Natural killer cell (primary cell): Measurements from ENCODE around the gene FGD2. TPM values are rescaled to one million over a fixed set of nuclear protein-coding genes. Genes with fewer than 3 reads are reported as not detected.

Experiments
- ATAC-seq, 3 donors: fragments of 150-1000 bp in 2 of 3; fragments of 200-7000 bp in 1 of 3; cut with Tn5 transposase; 1 replicate in 1 of 3; 2 replicates in 2 of 3; pipeline ENCODE4 v1.10.0; 2021; ENCODE audit warnings: mild to moderate bottlenecking in 2 of 3, moderate library complexity in 2 of 3
- DNase-seq, 2 donors: peaks; one replicate each; pipeline versions ENCODE4 v3.0.0 to v3.0.0-alpha.2; 2013 to 2021; ENCODE audit warnings: mixed read lengths in 1 of 2
- H3K27ac ChIP-seq: one replicate; pipeline ENCODE4 v1.5.1; 2013; ENCODE audit warnings: mild to moderate bottlenecking, low read length
- H3K27me3 ChIP-seq: one replicate; pipeline ENCODE4 v1.6.1; 2013; ENCODE audit warnings: low read length; ENCODE audit not compliant: control insufficient read depth, insufficient read depth
- H3K36me3 ChIP-seq: one replicate; pipeline ENCODE4 v1.6.1; 2013; ENCODE audit warnings: low read length; ENCODE audit not compliant: control insufficient read depth, insufficient read depth
- H3K4me1 ChIP-seq: one replicate; pipeline ENCODE4 v1.6.1; 2013; ENCODE audit warnings: low read length; ENCODE audit not compliant: control insufficient read depth, insufficient read depth
- H3K4me3 ChIP-seq: one replicate; pipeline ENCODE4 v1.5.1; 2013; ENCODE audit warnings: low read length
- H3K9me3 ChIP-seq: one replicate; pipeline ENCODE4 v1.6.1; 2013; ENCODE audit warnings: low read length; ENCODE audit not compliant: control insufficient read depth, insufficient read depth
- H3K27ac Mint-ChIP-seq, 2 donors: one replicate each; pipeline ENCODE4 v1.8.0; 2022; ENCODE audit warnings: mild to moderate bottlenecking in 2 of 2, mixed read lengths in 2 of 2, moderate library complexity in 1 of 2
- H3K27me3 Mint-ChIP-seq, 2 donors: one replicate each; pipeline ENCODE4 v1.8.0; 2022; ENCODE audit warnings: low read depth in 2 of 2, mixed read lengths in 2 of 2
- H3K36me3 Mint-ChIP-seq: one replicate; pipeline ENCODE4 v1.8.0; 2022; ENCODE audit warnings: mixed read lengths
- H3K4me1 Mint-ChIP-seq, 2 donors: one replicate each; pipeline ENCODE4 v1.8.0; 2022; ENCODE audit warnings: mixed read lengths in 2 of 2
- H3K4me3 Mint-ChIP-seq: one replicate; pipeline ENCODE4 v1.8.0; 2022; ENCODE audit warnings: mild to moderate bottlenecking, moderate library complexity, mixed read lengths
- H3K9me3 Mint-ChIP-seq, 2 donors: one replicate each; pipeline ENCODE4 v1.8.0; 2022; ENCODE audit warnings: mixed read lengths in 2 of 2
- WGBS: methylation state at CpG from one replicate; pipeline ENCODE4 v1.1.7; 2013; ENCODE audit warnings: missing lambda C conversion rate; ENCODE audit not compliant: insufficient coverage; 5-methylcytosine and 5-hydroxymethylcytosine counted together
- intact Hi-C: fragments of 100-400 bp; cut with micrococcal nuclease; formaldehyde crosslinking; loops from one replicate; pipeline ENCODE4 v1.14.2; 2022
- total RNA-seq, 4 donors: library from RNA; stranded (reverse); fragments of 120-200 nt in 1 of 4; gene quantifications; one replicate each; pipeline versions ENCODE4 v1.2.3 to v1.2.4, GENCODE V29; 2013 to 2022
- TF ChIP-seq, protein P1 (sequence below): fragments of 200-600 bp; IDR thresholded peaks from one replicate; pipeline ENCODE4 v1.8.0; 2022; ENCODE audit warnings: antibody characterized with exemption

The FGD2 gene
- total RNA-seq, 3 donors from 2014 or later (not counting 1 experiment from before 2014, with no cell fraction given) = 6.3 to 22.3 (median 14.1) TPM

DNA sequence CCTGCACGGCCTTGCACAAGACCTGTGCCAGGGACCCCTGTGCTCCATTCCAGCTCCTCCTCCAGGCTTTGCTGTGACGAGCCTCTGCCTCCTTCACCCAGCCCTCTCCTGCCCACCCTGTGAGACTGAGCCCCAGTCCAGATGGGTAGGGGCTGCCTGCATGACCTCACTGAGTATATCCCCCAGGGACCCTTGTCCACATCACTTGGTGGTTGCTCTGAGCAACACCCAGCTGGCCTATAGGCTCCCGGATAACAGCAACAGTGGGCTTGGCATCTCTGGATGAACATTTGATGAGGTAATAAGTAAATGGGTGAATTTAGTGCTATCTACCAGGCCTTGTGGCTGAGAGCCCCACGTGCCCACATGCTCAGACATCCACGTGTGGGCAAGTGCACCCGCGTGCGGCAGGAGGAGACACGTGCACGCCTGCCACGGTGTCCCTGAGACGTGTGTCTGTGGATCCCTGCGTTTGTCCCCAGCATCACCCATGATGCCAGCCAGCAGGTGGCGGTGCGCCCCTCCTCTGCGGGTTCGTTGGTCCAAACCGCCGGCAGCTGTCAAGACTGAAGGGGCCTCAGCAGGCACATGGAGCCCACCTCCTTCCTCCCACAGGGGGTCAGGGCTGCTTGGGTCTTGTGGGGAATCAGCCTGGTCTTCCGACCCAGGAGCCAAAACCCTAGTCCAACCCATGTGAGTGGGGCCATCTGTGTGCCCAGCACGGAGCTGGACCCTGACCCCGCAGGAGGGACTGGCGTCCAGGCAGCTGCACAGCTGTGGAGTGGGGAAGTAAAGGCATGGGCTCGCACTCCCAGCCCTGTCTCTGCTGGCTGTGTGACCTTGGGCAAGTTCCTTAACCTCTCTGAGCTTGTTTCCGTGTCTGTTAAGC, 45.9 kb downstream of the FGD2 start:
- Histone ChIP-seq H3K27me3 (no peaks in the 10 kb centered on the region), H3K9me3 (no peaks in the 10 kb centered on the region), H3K36me3 (no peaks in the 10 kb centered on the region), H3K27ac (peak overlapping the region; percentile 99), H3K4me1 (peaks cover 61% of the 10 kb centered on the region), H3K4me3 (no peak overlapping the region)
- intact Hi-C loops = loop anchor here (1.0 to 2.0 kb wide), 5 partner anchors 22 to 157 kb away; no protein-coding TSS in a partner anchor
- ATAC-seq = peak; percentile 53 to 80 (median 73)
- H3K36me3 Mint-ChIP-seq = no peaks in the 10 kb centered on the region
- 20% methylated on average over 25 of the region's 25 CpGs for WGBS
- H3K9me3 Mint-ChIP-seq = no peaks in the 10 kb centered on the region
- TF ChIP-seq, protein P1, sequence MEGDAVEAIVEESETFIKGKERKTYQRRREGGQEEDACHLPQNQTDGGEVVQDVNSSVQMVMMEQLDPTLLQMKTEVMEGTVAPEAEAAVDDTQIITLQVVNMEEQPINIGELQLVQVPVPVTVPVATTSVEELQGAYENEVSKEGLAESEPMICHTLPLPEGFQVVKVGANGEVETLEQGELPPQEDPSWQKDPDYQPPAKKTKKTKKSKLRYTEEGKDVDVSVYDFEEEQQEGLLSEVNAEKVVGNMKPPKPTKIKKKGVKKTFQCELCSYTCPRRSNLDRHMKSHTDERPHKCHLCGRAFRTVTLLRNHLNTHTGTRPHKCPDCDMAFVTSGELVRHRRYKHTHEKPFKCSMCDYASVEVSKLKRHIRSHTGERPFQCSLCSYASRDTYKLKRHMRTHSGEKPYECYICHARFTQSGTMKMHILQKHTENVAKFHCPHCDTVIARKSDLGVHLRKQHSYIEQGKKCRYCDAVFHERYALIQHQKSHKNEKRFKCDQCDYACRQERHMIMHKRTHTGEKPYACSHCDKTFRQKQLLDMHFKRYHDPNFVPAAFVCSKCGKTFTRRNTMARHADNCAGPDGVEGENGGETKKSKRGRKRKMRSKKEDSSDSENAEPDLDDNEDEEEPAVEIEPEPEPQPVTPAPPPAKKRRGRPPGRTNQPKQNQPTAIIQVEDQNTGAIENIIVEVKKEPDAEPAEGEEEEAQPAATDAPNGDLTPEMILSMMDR = peak; percentile 85
- DNase-seq = peak; percentile 88 to 94
- H3K4me3 Mint-ChIP-seq = peak overlapping the region; percentile 84
- H3K27me3 Mint-ChIP-seq = no peaks in the 10 kb centered on the region
- peaks cover 60 to 63% of the 10 kb centered on the region in 2 donors for H3K4me1 Mint-ChIP-seq
- peak overlapping the region; percentile 99 to 100 for H3K27ac Mint-ChIP-seq

DNA sequence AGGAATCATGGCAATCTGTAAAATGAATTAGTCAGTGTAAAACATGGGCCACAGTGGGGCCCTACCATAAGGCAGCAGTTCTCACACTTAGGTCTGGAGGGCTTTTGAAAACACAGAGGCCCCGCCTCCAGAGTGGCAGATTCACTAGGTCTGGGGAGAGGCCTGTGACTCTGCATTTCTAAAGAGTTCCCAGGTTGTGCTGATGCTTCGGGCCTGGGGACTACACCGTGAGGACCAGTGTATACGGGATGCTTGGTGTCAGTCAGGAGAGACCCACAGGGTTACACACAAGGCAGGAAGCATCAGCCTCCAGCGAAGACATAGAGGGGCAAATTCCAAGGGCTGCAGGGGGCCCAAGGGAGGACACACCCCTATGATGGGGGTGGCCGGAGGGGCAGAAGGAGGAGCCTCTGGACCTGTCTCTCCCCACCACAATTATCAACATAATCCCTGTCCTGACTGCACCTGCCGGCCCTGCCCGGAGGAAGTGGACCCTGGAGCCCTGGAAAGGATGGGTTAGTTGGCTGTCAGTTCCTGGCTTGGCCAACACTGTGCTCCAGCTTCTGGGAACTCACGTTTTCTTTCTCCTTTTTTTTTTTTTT, 46.7 kb downstream of the FGD2 start:
- peak overlapping the region; percentile 99 for H3K27ac ChIP-seq
- ATAC-seq (peak in 2 of 3 donors; percentile 22 to 34), DNase-seq (peak in 1 of 2 donors; percentile 33)
- H3K4me3 ChIP-seq = no peak overlapping the region
- Mint-ChIP-seq H3K27me3 (no peaks in the 10 kb centered on the region), H3K27ac (peak overlapping the region; percentile 99 to 100), H3K36me3 (no peaks in the 10 kb centered on the region), H3K4me3 (peak overlapping the region; percentile 84), H3K4me1 (peaks cover 56 to 58% of the 10 kb centered on the region in 2 donors), H3K9me3 (no peaks in the 10 kb centered on the region)
- 70% methylated on average over 8 of the region's 9 CpGs for WGBS
- H3K4me1 ChIP-seq = peaks cover 55% of the 10 kb centered on the region
- no peaks in the 10 kb centered on the region for H3K36me3 ChIP-seq
- H3K27me3 ChIP-seq = no peaks in the 10 kb centered on the region
- intact Hi-C loops = no loop called here
- TF ChIP-seq, protein P1 = no peak
- no peaks in the 10 kb centered on the region for H3K9me3 ChIP-seq

- intact Hi-C loops = no loop called here
- Mint-ChIP-seq H3K9me3 (no peaks in the 10 kb centered on the region), H3K4me1 (peaks cover 42 to 45% of the 10 kb centered on the region in 2 donors), H3K27ac (no peak overlapping the region), H3K4me3 (no peak overlapping the region), H3K36me3 (no peaks in the 10 kb centered on the region), H3K27me3 (no peaks in the 10 kb centered on the region)
- ATAC-seq (no peak), DNase-seq (no peak)
- no peaks in the 10 kb centered on the region for H3K27me3 ChIP-seq
- H3K36me3 ChIP-seq = no peaks in the 10 kb centered on the region
- WGBS = 95% methylated on average over 7 of the region's 7 CpGs
- peaks cover 39% of the 10 kb centered on the region for H3K4me1 ChIP-seq
- H3K4me3 ChIP-seq = no peak overlapping the region
- H3K9me3 ChIP-seq = no peaks in the 10 kb centered on the region
- TF ChIP-seq, protein P1 = no peak
- no peak overlapping the region for H3K27ac ChIP-seq
These were observed 48.2 kb downstream of the FGD2 start for GRCh38 chr6:37053683-37054082.
